ENCODE measurements around the gene CLDN16.

Gene CLDN16

DNA sequence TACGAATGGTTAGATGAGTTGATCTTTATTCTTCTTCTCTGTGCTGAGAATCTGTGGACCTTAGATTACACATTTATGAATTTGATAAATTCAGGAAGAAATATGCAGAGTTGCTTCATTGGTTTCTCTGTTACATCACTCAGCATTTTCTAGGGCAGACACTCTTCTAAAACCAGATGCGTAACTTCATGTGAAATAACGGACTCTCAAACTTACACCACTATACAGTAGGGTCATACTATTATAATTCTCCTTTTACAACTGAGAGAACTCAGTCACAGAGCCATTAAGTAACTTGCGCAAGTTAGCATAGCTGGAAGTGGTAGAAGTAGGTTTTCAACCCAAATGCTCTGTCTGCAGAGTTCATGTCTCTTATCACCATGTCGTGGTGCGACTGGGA is 56.0 kb downstream of the CLDN16 start:
- DNase-seq = no peak

DNA sequence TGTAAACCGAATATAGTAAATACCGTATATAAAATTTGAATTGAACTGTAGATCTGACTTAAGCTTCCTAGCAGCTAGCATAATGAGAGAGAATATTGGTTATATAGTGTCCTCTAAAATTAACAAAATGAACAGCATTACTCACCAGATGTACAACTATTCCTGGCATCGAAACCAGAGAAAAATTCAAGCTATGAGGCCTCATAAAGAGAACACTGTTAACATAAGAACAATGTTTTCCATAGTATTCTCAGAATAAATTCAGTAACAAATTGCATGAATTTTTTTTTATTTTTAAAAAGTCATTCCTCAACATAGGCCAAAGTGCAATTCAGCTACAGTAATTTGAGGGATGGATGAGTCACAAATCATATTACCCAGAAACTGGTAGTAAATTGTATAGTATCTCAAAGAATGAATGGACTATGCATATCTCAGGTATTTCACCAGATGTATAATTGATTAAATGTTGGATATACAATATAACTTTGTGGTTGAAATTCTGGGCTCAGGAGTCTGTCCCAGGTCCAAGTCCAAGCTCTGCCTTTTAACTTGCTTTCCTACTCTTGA is 56.7 kb downstream of the CLDN16 start:
- DNase-seq = no peak

DNA sequence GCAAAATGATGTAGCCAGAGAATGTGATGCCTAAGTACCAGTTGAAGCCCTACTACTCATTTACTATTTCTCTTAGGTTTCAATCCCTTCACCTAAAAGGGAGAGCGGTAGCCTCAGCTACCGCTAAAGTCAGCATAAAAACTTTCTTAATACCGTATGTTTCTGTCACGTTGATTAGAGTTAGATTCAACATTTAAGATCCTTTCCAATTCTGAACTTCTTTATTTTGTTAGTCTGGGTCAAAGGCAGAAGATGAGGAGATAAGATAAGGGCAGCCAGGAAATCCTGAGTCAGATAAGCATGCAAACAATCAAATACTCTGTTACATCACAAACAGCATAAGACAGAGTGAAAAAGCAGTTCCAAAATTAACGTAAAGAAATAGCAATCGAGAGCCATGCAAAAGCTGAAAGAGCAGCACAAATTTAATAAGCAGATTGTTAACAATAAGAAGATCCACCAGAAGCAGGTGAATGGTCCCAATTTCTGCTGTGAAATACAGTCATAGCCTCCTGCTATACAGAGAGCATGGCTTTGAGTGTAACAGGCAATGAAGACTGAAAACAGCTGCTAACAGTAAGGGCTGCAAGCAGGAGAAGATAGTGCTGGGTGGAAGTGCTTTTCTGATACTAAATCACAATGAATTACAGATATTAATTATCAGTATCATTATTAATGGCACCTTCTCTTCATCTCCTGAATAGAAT is 58.8 kb downstream of the CLDN16 start:
- DNase-seq = peak; percentile 7

DNA sequence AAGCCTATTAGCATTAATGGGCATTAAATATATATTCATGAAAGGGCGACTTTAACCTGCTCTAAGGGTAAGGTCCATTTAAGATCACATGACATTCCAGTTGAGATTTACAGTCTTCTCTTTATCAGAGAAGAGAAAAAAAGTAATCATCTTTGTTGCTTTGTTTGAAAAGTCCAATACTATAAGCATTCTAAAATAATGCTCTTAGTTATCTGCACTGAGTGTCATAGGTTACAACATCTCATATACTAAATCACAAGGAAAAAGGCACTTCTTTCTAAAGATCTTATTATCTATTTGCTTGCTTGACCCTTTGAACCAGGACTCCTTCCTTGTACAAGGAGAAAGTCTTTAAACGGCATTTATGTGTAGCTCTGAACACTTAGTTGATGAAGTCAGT is 60.3 kb downstream of the CLDN16 start:
- no peak for DNase-seq

- DNase-seq = no peak
Observed at GRCh38 chr3:190449801-190450200, 61.8 kb downstream of the CLDN16 start, which contains the start of gene TMEM207. TMEM207 (minus strand) TSS chr3:190449901; CDS start chr3:190449809, 92 bp downstream.

DNA sequence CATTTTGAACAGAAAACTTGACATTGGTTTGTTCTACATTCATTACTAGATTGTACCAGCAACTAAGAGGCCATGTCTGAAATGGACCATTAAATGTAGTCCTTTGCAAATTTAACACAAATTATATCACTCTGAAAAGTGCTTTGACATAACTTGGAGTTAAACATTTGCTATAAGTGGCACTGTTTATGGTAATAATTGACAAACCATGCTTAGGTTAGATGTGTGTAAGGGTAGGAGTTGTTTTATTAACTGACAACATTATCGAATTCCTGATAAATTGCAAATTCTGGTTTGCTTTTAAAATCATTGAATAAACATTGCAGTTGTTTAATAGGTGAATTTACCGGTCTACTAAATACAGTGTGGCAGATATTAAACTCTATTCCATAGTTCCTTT is 67.9 kb downstream of the CLDN16 start:
- DNase-seq = no peak

- DNase-seq = no peak
Observed at GRCh38 chr3:190456770-190457169, 68.8 kb downstream of the CLDN16 start.

GRCh38 chr3:190458040-190458439 is 70.1 kb downstream of the CLDN16 start:
- DNase-seq = no peak
